DND-41 (cell line): Measurements from ENCODE around the gene SLC6A16.
A peak's percentile ranks its signal among the peaks of the same experiment; 100 is the strongest.

Experiments
- ATAC-seq: fragments of 200-7000 bp; cut with Tn5 transposase; 3 replicates; pipeline ENCODE4 v1.9.1; 2021; ENCODE audit warnings: low read depth; ENCODE audit not compliant: insufficient read depth
- DNase-seq: peaks from one replicate; pipeline ENCODE4 v3.0.0-alpha.2; 2020
- H2AFZ ChIP-seq: 2 replicates; pipeline ENCODE4 v1.6.0; 2012; ENCODE audit warnings: low read depth, low read length
- H3K27ac ChIP-seq: 2 replicates; pipeline ENCODE4 v1.5.1; 2012; ENCODE audit warnings: low read length, inconsistent platforms
- H3K27me3 ChIP-seq: fragments of 200-600 bp; sonication (generic); 2 replicates; pipeline ENCODE4 v1.6.0; 2012; ENCODE audit warnings: low read length, mild to moderate bottlenecking, inconsistent platforms; ENCODE audit not compliant: insufficient read depth, poor library complexity
- H3K36me3 ChIP-seq: 2 replicates; pipeline ENCODE4 v1.5.1; 2012; ENCODE audit warnings: low read length, inconsistent platforms; ENCODE audit not compliant: insufficient read depth
- H3K4me1 ChIP-seq: 2 replicates; pipeline ENCODE4 v1.5.1; 2012; ENCODE audit warnings: mild to moderate bottlenecking, low read length; ENCODE audit not compliant: insufficient read depth
- H3K4me2 ChIP-seq: 2 replicates; pipeline ENCODE4 v1.6.0; 2012; ENCODE audit warnings: mild to moderate bottlenecking, moderate library complexity, low read length, inconsistent platforms; ENCODE audit not compliant: insufficient read depth
- H3K4me3 ChIP-seq, 2 experiments: fragments of 200-600 bp in 1 of 2; shearing (Covaris generic) in 1 of 2; 2 replicates each; pipeline ENCODE4 v1.5.1; 2012 to 2016; ENCODE audit warnings: inconsistent platforms in 2 of 2, low read length in 2 of 2, mild to moderate bottlenecking in 2 of 2, low read depth in 1 of 2, moderate library complexity in 1 of 2
- H3K79me2 ChIP-seq: 2 replicates; pipeline ENCODE4 v1.6.0; 2012; ENCODE audit warnings: low read length, inconsistent platforms; ENCODE audit not compliant: insufficient read depth
- H3K9ac ChIP-seq: 2 replicates; pipeline ENCODE4 v1.6.0; 2012; ENCODE audit warnings: low read depth, mild to moderate bottlenecking, inconsistent platforms, low read length, moderate library complexity
- H3K9me3 ChIP-seq: 2 replicates; pipeline ENCODE4 v1.5.1; 2012; ENCODE audit warnings: low read length, moderate library complexity, mild to moderate bottlenecking, inconsistent platforms; ENCODE audit not compliant: insufficient read depth, severe bottlenecking
- H4K20me1 ChIP-seq: 2 replicates; pipeline ENCODE4 v1.6.0; 2012; ENCODE audit warnings: low read length; ENCODE audit not compliant: insufficient read depth
- EZH2 ChIP-seq: IDR thresholded peaks from 3 replicates; pipeline ENCODE4 v1.6.1; 2012; ENCODE audit warnings: borderline replicate concordance, low read depth, mild to moderate bottlenecking, moderate library complexity, low read length, inconsistent platforms; ENCODE audit not compliant: severe bottlenecking
- TF ChIP-seq, protein P1 (sequence below): IDR thresholded peaks from 2 replicates; pipeline ENCODE4 v1.5.1; 2012; ENCODE audit warnings: borderline replicate concordance, low read length, moderate library complexity, mild to moderate bottlenecking; ENCODE audit not compliant: poor library complexity, severe bottlenecking; ENCODE audit errors: extremely low read depth

Gene SLC6A16

GRCh38 chr19:49347835-49348234 is 22.8 kb upstream of the SLC6A16 start:
- no peaks in the 10 kb centered on the region for H3K36me3 ChIP-seq
- H3K79me2 ChIP-seq = no peaks in the 10 kb centered on the region
- no peak overlapping the region for H3K9ac ChIP-seq
- H3K4me3 ChIP-seq = no peak overlapping the region
- H3K4me2 ChIP-seq = no peak overlapping the region
- DNase-seq = no peak
- H3K27me3 ChIP-seq = no peaks in the 10 kb centered on the region
- H4K20me1 ChIP-seq = no peaks in the 10 kb centered on the region
- H3K9me3 ChIP-seq = no peaks in the 10 kb centered on the region
- TF ChIP-seq, protein P1, sequence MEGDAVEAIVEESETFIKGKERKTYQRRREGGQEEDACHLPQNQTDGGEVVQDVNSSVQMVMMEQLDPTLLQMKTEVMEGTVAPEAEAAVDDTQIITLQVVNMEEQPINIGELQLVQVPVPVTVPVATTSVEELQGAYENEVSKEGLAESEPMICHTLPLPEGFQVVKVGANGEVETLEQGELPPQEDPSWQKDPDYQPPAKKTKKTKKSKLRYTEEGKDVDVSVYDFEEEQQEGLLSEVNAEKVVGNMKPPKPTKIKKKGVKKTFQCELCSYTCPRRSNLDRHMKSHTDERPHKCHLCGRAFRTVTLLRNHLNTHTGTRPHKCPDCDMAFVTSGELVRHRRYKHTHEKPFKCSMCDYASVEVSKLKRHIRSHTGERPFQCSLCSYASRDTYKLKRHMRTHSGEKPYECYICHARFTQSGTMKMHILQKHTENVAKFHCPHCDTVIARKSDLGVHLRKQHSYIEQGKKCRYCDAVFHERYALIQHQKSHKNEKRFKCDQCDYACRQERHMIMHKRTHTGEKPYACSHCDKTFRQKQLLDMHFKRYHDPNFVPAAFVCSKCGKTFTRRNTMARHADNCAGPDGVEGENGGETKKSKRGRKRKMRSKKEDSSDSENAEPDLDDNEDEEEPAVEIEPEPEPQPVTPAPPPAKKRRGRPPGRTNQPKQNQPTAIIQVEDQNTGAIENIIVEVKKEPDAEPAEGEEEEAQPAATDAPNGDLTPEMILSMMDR = no peak
- TF ChIP-seq EZH2 = no peak
- no peak overlapping the region for H3K27ac ChIP-seq
- H2AFZ ChIP-seq = no peak overlapping the region; the same call in 1 of the 2 replicates
- ATAC-seq = peak; percentile 35; the same call in 1 of the 3 replicates
- H3K4me1 ChIP-seq = no peaks in the 10 kb centered on the region

- TF ChIP-seq, protein P1 = no peak
- TF ChIP-seq EZH2 = no peak
- ATAC-seq = no peak
- no peaks in the 10 kb centered on the region for H3K36me3 ChIP-seq
These were observed 22.2 kb upstream of the SLC6A16 start for GRCh38 chr19:49347191-49347590.

GRCh38 chr19:49344505-49345423 is 19.8 kb upstream of the SLC6A16 start:
- H3K36me3 ChIP-seq = no peaks in the 10 kb centered on the region
- H2AFZ ChIP-seq = no peak overlapping the region
- H3K4me3 ChIP-seq = no peak overlapping the region
- no peaks in the 10 kb centered on the region for H4K20me1 ChIP-seq
- TF ChIP-seq, protein P1 = no peak
- no peak for TF ChIP-seq EZH2
- H3K4me1 ChIP-seq = no peaks in the 10 kb centered on the region
- H3K9me3 ChIP-seq = no peaks in the 10 kb centered on the region
- H3K79me2 ChIP-seq = no peaks in the 10 kb centered on the region
- ATAC-seq = no peak
- H3K4me2 ChIP-seq = no peak overlapping the region
- H3K27ac ChIP-seq = no peak overlapping the region
- H3K9ac ChIP-seq = no peak overlapping the region
- no peaks in the 10 kb centered on the region for H3K27me3 ChIP-seq
- DNase-seq = no peak

More at GRCh38 chr19:49347191-49347590, 22.2 kb upstream of the SLC6A16 start:
- Histone ChIP-seq H3K9ac (no peak overlapping the region), H2AFZ (no peak overlapping the region), H3K4me1 (no peaks in the 10 kb centered on the region), H3K9me3 (no peaks in the 10 kb centered on the region), H3K4me3 (no peak overlapping the region), H4K20me1 (no peaks in the 10 kb centered on the region), H3K27me3 (no peaks in the 10 kb centered on the region), H3K27ac (no peak overlapping the region), H3K4me2 (no peak overlapping the region), H3K79me2 (no peaks in the 10 kb centered on the region)
- no peak for DNase-seq
